LNCAP (cell line): Measurements from ENCODE around the gene PITRM1.

Experiments used
- TF ChIP-seq, protein P1 (sequence below): fragments of 450-650 bp; IDR thresholded peaks from 2 replicates; pipeline ENCODE4 v1.5.1; 2017; ENCODE audit warnings: mild to moderate bottlenecking

The PITRM1 gene

DNA sequence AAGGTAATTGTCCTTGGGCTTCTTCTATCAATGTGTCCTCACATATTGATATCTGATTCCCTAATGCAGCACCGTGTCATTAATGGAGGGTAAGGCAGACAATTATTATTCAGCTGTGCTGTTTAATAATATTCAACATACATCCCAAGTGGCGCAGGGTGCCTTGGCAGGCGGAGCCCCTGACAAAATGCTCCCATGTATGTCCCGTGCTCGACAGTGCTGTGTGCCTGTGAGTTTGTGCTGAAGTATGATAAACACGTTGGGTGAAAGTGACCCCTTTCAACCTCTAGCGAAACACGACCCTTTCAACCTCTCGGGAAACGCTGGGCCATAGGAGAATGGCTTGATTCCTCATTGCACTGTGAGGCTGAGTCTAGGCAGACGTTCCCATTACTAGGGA lies 73.9 kb downstream of the PITRM1 start:
- TF ChIP-seq, protein P1, sequence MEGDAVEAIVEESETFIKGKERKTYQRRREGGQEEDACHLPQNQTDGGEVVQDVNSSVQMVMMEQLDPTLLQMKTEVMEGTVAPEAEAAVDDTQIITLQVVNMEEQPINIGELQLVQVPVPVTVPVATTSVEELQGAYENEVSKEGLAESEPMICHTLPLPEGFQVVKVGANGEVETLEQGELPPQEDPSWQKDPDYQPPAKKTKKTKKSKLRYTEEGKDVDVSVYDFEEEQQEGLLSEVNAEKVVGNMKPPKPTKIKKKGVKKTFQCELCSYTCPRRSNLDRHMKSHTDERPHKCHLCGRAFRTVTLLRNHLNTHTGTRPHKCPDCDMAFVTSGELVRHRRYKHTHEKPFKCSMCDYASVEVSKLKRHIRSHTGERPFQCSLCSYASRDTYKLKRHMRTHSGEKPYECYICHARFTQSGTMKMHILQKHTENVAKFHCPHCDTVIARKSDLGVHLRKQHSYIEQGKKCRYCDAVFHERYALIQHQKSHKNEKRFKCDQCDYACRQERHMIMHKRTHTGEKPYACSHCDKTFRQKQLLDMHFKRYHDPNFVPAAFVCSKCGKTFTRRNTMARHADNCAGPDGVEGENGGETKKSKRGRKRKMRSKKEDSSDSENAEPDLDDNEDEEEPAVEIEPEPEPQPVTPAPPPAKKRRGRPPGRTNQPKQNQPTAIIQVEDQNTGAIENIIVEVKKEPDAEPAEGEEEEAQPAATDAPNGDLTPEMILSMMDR = no peak

DNA sequence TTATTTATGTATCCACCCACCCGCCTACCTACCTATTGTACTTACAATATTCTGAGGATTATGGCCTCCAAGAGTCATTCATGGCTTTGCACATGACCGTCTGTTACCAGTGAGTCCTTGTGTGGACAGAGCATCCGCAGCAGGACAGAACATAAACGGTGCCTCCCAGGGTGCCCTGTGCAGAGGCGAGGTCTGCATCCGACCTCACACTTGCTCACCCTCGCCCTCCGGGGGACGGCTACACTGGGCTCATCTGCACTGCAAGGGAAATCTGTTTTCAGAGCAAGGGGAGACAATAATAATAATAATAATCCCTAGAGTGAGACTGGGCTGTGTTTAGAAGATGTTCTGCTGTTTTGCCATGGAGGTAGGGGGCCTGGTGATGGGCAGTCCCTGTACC lies 75.4 kb downstream of the PITRM1 start:
- TF ChIP-seq, protein P1 = no peak

DNA sequence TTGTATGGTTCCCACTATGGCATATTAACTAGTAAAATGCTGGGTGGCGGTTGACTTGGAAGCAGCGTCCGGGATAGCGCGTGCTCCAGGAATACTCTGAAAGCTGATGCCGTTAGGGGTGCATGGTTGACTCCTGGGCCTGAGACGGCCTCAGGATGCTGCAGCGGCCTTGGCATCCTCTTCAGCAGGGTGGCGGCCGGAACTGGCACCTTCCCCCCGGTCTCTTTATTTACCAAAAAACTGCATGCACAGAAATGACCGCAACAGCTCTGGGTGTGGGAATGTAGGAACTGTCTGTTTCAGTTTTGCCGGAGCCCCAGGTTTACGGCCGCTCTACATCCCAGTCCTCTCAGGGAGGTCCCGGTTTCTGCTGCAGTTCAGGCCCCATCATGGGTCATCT lies 76.4 kb downstream of the PITRM1 start:
- TF ChIP-seq, protein P1 = no peak

DNA sequence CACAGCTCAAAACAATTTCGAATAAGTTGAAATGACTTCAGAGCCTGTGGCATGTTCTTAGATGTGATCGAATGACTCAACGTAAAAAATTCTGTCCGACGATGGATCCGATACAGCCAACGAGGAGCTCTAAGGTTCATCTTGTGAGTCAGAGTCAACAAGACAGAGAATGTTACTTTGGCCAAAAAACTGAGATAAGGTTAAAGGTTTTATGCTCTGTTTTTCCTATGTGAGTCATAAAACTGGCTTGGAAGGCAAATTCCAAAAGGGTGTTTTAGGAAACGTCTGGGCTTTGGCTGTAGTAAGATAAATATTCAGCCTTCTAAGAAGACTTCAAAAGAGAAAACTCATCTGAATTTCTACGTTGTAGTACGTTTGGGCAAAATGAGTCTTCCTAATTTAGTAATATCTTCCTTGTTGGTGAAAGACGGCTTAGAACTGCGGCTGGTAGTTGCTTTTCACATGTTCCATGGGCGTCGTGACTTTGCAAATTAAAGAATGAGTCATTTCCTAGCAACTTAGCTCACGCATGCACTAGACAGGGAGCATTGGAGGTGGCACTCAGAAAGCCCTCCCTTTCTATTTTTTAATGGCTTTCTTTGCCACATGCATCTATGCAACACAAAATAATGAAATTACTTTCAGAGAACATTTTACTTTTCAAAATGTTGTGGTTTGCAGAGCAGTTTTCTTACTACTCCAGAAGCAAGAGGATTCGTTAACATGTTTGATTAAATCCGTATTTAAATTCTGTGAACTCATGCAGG lies 77.0 kb downstream of the PITRM1 start:
- TF ChIP-seq, protein P1 = no peak

DNA sequence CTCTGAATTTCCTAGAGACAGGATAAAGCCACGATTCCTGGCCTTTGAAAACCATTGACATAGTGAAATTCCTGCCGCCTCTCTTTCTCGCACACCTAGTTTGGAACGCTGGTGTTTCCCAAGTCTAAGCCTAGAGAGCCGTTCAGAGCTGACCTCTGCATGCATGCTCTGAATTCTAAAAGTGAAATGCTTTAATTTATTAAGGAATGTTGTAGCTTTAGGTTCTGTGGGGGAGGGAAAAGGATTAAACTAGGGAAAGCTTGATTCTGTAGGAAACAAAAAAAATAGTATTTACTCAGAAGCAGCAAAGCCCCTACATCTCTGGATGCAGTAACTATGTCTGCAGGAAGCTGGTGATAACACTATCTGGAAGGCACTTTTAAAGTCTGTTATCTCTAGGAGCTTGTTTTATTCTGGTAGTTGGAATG lies 78.0 kb downstream of the PITRM1 start:
- TF ChIP-seq, protein P1 = no peak

DNA sequence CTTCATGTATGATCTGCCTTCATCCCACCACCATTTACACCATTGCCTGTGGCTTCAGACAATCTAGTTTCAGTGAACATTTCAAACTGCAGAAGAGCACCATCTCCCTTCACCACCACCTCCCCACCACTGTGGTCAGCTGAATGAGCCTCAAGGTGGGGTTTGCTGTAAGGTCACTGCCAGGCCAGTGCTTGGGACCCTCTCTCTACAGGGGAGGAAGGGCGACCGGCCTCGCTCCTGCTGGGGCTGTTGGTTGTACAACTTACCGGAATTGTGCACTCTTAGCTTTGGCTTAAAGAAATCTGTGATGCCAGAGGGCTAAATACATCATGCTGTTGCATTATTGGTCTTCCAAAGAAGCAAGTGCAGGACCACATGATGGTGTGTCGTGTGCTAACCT lies 78.6 kb downstream of the PITRM1 start:
- TF ChIP-seq, protein P1 = no peak

DNA sequence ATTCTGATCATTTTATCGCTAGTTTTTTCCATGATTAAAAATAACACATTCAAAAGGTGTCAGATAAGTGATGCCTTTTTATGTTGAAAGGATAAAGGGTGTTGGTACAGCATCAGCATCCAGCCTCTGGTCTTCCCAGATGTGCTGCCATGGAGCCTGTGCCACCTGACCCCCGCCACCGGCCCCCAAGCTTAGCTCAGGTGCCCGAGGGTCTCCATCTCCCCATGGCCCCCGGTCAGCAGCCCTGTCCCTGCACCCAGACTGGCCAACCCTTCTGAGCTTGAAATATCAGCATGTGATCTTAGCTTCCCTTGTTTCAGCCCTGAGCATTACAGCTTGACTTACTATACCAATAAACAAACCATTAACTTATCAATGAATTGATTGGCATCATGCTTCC lies 80.7 kb downstream of the PITRM1 start:
- TF ChIP-seq, protein P1 = no peak
